Endothelial cell of umbilical vein (primary cell): ENCODE measurements around the gene KATNAL1. TPM values are rescaled to one million over a fixed set of nuclear protein-coding genes. Genes with fewer than 3 reads are reported as not detected.

Source experiments
- BruUV-seq: library from RNA; stranded (reverse); fragments of 400-500 nt; replicated peaks from 2 replicates; lab custom pipeline; 2021; lab: Mats Ljungman, UMichigan
- CTCF ChIA-PET: fragments of 300-600, 350-600 bp; sonication (Branson Sonifier 250); formaldehyde crosslinking; loops from one replicate; lab custom pipeline; 2021; ENCODE audit warnings: antibody characterized with exemption, inconsistent platforms; lab: Charles Lee
- POLR2A ChIA-PET: fragments of 300-600, 350-600 bp; sonication (Branson Sonifier 250); formaldehyde crosslinking; loops from one replicate; lab custom pipeline; 2021; ENCODE audit warnings: antibody characterized with exemption, inconsistent platforms; lab: Charles Lee
- DNase-seq: peaks from one replicate; pipeline ENCODE4 v3.0.0-alpha.2; 2011; ENCODE audit warnings: low read depth, low spot score
- FAIRE-seq: peaks from 2 replicates; lab custom pipeline; 2011; peaks lifted over from hg19 to GRCh38; lab: Jason Lieb, UNC
- H2AFZ ChIP-seq: 2 replicates; pipeline ENCODE4 v1.6.0; 2012; ENCODE audit warnings: low read depth, low read length, control low read depth, inconsistent platforms
- H3K27ac ChIP-seq: 2 replicates; pipeline ENCODE4 v1.5.1; 2011; ENCODE audit warnings: low read depth, mild to moderate bottlenecking, control low read depth, low read length, moderate library complexity; ENCODE audit not compliant: insufficient read depth
- H3K27me3 ChIP-seq, 2 experiments: 2 replicates each; pipeline versions ENCODE4 v1.6.0 to v1.6.1; 2011; ENCODE audit warnings: low read length in 2 of 2, mixed read lengths in 1 of 2; ENCODE audit not compliant: control insufficient read depth in 2 of 2, insufficient read depth in 2 of 2
- H3K36me3 ChIP-seq, 2 experiments: 2 replicates in 1 of 2; 3 replicates in 1 of 2; pipeline ENCODE4 v1.5.1; 2011; ENCODE audit warnings: low read length in 2 of 2, mild to moderate bottlenecking in 1 of 2, moderate library complexity in 1 of 2; ENCODE audit not compliant: control insufficient read depth in 2 of 2, insufficient read depth in 2 of 2; ENCODE audit errors: extremely low read depth in 1 of 2
- H3K4me1 ChIP-seq: 3 replicates; pipeline ENCODE4 v1.5.1; 2011; ENCODE audit warnings: mild to moderate bottlenecking, low read length; ENCODE audit not compliant: control insufficient read depth, insufficient read depth; ENCODE audit errors: extremely low read depth
- H3K4me2 ChIP-seq: 2 replicates; pipeline ENCODE4 v1.6.1; 2011; ENCODE audit warnings: low read length, control low read depth, mixed read lengths; ENCODE audit not compliant: insufficient read depth
- H3K4me3 ChIP-seq, 3 experiments: fragments of 200-600 bp in 1 of 3; sonication (generic), shearing (Covaris generic) in 1 of 3; replicated peaks in 1 of 3; 2 replicates each; pipeline ENCODE4 v1.5.1; 2011 to 2016; ENCODE audit warnings: control low read depth in 3 of 3, low read length in 3 of 3, mild to moderate bottlenecking in 2 of 3, inconsistent platforms in 1 of 3, low read depth in 1 of 3, moderate library complexity in 1 of 3; ENCODE audit not compliant: insufficient read depth in 1 of 3
- H3K79me2 ChIP-seq: 2 replicates; pipeline ENCODE4 v1.6.0; 2012; ENCODE audit warnings: low read length, inconsistent platforms; ENCODE audit not compliant: control insufficient read depth, insufficient read depth
- H3K9ac ChIP-seq: replicated peaks from 2 replicates; pipeline ENCODE3; 2011; ENCODE audit warnings: low read length, control low read depth; ENCODE audit not compliant: insufficient read depth; ENCODE audit errors: extremely low read depth
- H3K9me1 ChIP-seq: replicated peaks from 3 replicates; pipeline ENCODE4 v1.6.0; 2011; ENCODE audit warnings: mild to moderate bottlenecking, low read length; ENCODE audit not compliant: control insufficient read depth, insufficient read depth; ENCODE audit errors: extremely low read depth
- H3K9me3 ChIP-seq: replicated peaks from 2 replicates; pipeline ENCODE4 v1.5.1; 2012; ENCODE audit warnings: low read length, inconsistent platforms; ENCODE audit not compliant: control insufficient read depth, insufficient read depth
- H4K20me1 ChIP-seq: replicated peaks from 2 replicates; pipeline ENCODE3; 2011; ENCODE audit warnings: mild to moderate bottlenecking, low read length; ENCODE audit not compliant: control insufficient read depth, insufficient read depth; ENCODE audit errors: extremely low read depth
- CTCF ChIP-seq, 2 donors: IDR thresholded peaks; 1 replicate in 1 of 2; 2 replicates in 1 of 2; pipeline ENCODE4 v1.5.1; 2011; ENCODE audit warnings: low read length in 2 of 2, mild to moderate bottlenecking in 2 of 2, moderate library complexity in 2 of 2, control low read depth in 1 of 2, inconsistent platforms in 1 of 2, low read depth in 1 of 2; ENCODE audit not compliant: insufficient read depth in 1 of 2; ENCODE audit errors: extremely low read depth in 1 of 2
- EZH2 ChIP-seq: IDR thresholded peaks from 2 replicates; pipeline ENCODE4 v1.6.1; 2012; ENCODE audit warnings: borderline replicate concordance, low read depth, mild to moderate bottlenecking, moderate library complexity, low read length, inconsistent platforms; ENCODE audit not compliant: severe bottlenecking
- FOS ChIP-seq: IDR thresholded peaks from 2 replicates; pipeline ENCODE4 v1.6.1; 2011; ENCODE audit warnings: mild to moderate bottlenecking, low read length, moderate library complexity, borderline replicate concordance; ENCODE audit not compliant: insufficient read depth
- GATA2 ChIP-seq: IDR thresholded peaks from 2 replicates; pipeline ENCODE4 v1.7.0; 2011; ENCODE audit warnings: low read depth, mild to moderate bottlenecking, moderate library complexity, mixed read lengths, low read length; ENCODE audit not compliant: insufficient read length, insufficient read depth
- JUN ChIP-seq: IDR thresholded peaks from 2 replicates; pipeline ENCODE4 v1.6.1; 2011; ENCODE audit warnings: borderline replicate concordance, low read depth; ENCODE audit not compliant: insufficient read length, insufficient read depth
- MAX ChIP-seq: IDR thresholded peaks from 2 replicates; pipeline ENCODE4 v1.6.1; 2011; ENCODE audit not compliant: insufficient read depth, insufficient read length
- MYC ChIP-seq: IDR thresholded peaks from one replicate; pipeline ENCODE4 v1.6.1; 2011; ENCODE audit warnings: mild to moderate bottlenecking, low read depth, low read length
- POLR2A ChIP-seq: IDR thresholded peaks from 2 replicates; pipeline ENCODE4 v1.6.1; 2012; ENCODE audit warnings: low read depth, mild to moderate bottlenecking, control low read depth, low read length
- POLR2AphosphoS5 ChIP-seq: IDR thresholded peaks from 2 replicates; pipeline ENCODE4 v1.6.1; 2012; ENCODE audit warnings: low read depth, mild to moderate bottlenecking, control low read depth, low read length, moderate library complexity; ENCODE audit not compliant: insufficient read depth
- dilution Hi-C: fragments of 300-500 bp; cut with MboI; formaldehyde crosslinking; loops from one replicate; pipeline ENCODE4 v1.15.0; 2019; ENCODE audit warnings: low sequenced_read_pairs; ENCODE audit not compliant: extremely low pct_ligation_motif_present
- intact Hi-C: fragments of 100-400 bp; cut with micrococcal nuclease; formaldehyde crosslinking; loops from one replicate; pipeline ENCODE4 v1.10.0; 2022
- polyA plus RNA-seq, 4 experiments: library from polyadenylated mRNA; depleted of rRNA in 3 of 4; stranded (reverse) in 3 of 4; unstranded in 1 of 4; fragments of >200 nt; gene quantifications; 2 replicates each; pipeline versions ENCODE4 v1.2.1 to v1.2.3, GENCODE V29; 2011 to 2012; ENCODE audit warnings: missing spikeins in 1 of 4
- total RNA-seq: library from RNA; stranded (reverse); gene quantifications from 2 replicates; pipeline ENCODE4 v1.2.3, GENCODE V29; 2021

KATNAL1 gene
- total and polyA plus RNA-seq, 2 donors (not counting 3 experiments of a cell fraction or from before 2014, with no cell fraction given): 7.2 to 49.2 TPM

GRCh38 chr13:30339738-30340330, 32.5 kb upstream of the KATNAL1 start:
- Histone ChIP-seq H3K4me1 (no peaks in the 10 kb centered on the region), H3K9ac (no peak overlapping the region), H3K79me2 (no peaks in the 10 kb centered on the region), H3K27ac (no peak overlapping the region), H4K20me1 (no peaks in the 10 kb centered on the region), H3K9me3 (no peaks in the 10 kb centered on the region), H3K4me2 (no peak overlapping the region), H3K27me3 (peaks cover 0 to under 1% of the 10 kb centered on the region in 2 experiments), H3K4me3 (no peak overlapping the region), H3K36me3 (no peaks in the 10 kb centered on the region), H2AFZ (no peak overlapping the region), H3K9me1 (no peaks in the 10 kb centered on the region)
- TF ChIP-seq MAX: no peak
- no peak for TF ChIP-seq POLR2A
- no peak for TF ChIP-seq MYC
- no peak for TF ChIP-seq POLR2AphosphoS5
- TF ChIP-seq JUN: no peak
- no peak for TF ChIP-seq CTCF (IDR thresholded peaks at IDR 0.05; ENCODE audit: extremely low read depth in 1 of 2, insufficient read depth in 1 of 2, low read depth in 1 of 2, low read length in 2 of 2)
- TF ChIP-seq GATA2: no peak
- TF ChIP-seq FOS: no peak
- no peak for TF ChIP-seq EZH2
- dilution Hi-C loops (loop anchor here (25.0 kb wide), 1 partner anchor 203 kb away; no protein-coding TSS in a partner anchor), intact Hi-C loops (no loop called here)
- DNase-seq (no peak), FAIRE-seq (no peak)
- BruUV-seq: no TSS peak
- POLR2A ChIA-PET: interaction anchor here (0.6 kb wide), 1 partner anchor 275 kb away, joined by 3 read pairs; no protein-coding TSS in a partner anchor
- CTCF ChIA-PET: interaction anchor here (1.0 kb wide), 1 partner anchor 15 kb away, joined by 3 read pairs; no protein-coding TSS in a partner anchor
